IMR-90 (cell line): ENCODE results near the gene DRD4. TPM values are rescaled to one million over a fixed set of nuclear protein-coding genes. Genes with fewer than 3 reads are reported as not detected.

Experiments used
- ATAC-seq: fragments of 200-7000 bp; cut with Tn5 transposase; 2 replicates; pipeline ENCODE4 v1.9.1; 2020; ENCODE audit warnings: low read depth, mild to moderate bottlenecking, moderate library complexity
- BruUV-seq: library from RNA; stranded (reverse); fragments of 400-500 nt; replicated peaks from 2 replicates; lab custom pipeline; 2021; lab: Mats Ljungman, UMichigan
- CTCF ChIA-PET: fragments of 300-600 bp; formaldehyde crosslinking; extraction: SDS; loops from one replicate; lab custom pipeline; 2021; ENCODE audit warnings: antibody characterized with exemption; lab: Yijun Ruan, JAX
- POLR2A ChIA-PET: fragments of 300-600 bp; sonication (Branson Sonifier 250); formaldehyde crosslinking; loops from one replicate; lab custom pipeline; 2022; ENCODE audit warnings: antibody characterized with exemption; ENCODE audit not compliant: unreplicated experiment; lab: Charles Lee
- DNase-seq: peaks from one replicate; pipeline ENCODE4 v3.0.0; 2013
- H2AFZ ChIP-seq: replicated peaks from 2 replicates; pipeline ENCODE3; 2013; ENCODE audit warnings: low read length, mild to moderate bottlenecking; ENCODE audit not compliant: poor library complexity
- H2AK5ac ChIP-seq: 2 replicates; pipeline ENCODE4 v1.6.1; 2013; ENCODE audit warnings: low read depth, low read length, inconsistent platforms
- H2AK9ac ChIP-seq: replicated peaks from 2 replicates; pipeline ENCODE3; 2013; ENCODE audit warnings: mild to moderate bottlenecking, low read depth, low read length, moderate library complexity; ENCODE audit not compliant: poor library complexity
- H2BK120ac ChIP-seq: 2 replicates; pipeline ENCODE4 v1.6.1; 2013; ENCODE audit warnings: low read depth, low read length, inconsistent platforms
- H2BK15ac ChIP-seq: 3 replicates; pipeline ENCODE4 v1.6.1; 2013; ENCODE audit warnings: low read depth, low read length, inconsistent platforms
- H2BK20ac ChIP-seq: 2 replicates; pipeline ENCODE4 v1.6.1; 2013; ENCODE audit warnings: low read depth, mild to moderate bottlenecking, inconsistent platforms, low read length, moderate library complexity
- H2BK5ac ChIP-seq: 2 replicates; pipeline ENCODE4 v1.6.1; 2013; ENCODE audit warnings: mild to moderate bottlenecking, low read depth, low read length, inconsistent platforms; ENCODE audit not compliant: poor library complexity, severe bottlenecking
- H3K14ac ChIP-seq: replicated peaks from 2 replicates; pipeline ENCODE4 v1.6.1; 2013; ENCODE audit warnings: low read depth, low read length, inconsistent platforms
- H3K18ac ChIP-seq: 2 replicates; pipeline ENCODE4 v1.6.1; 2013; ENCODE audit warnings: low read depth, low read length, control low read depth
- H3K23ac ChIP-seq: 2 replicates; pipeline ENCODE4 v1.6.1; 2013; ENCODE audit warnings: low read depth, low read length, inconsistent platforms
- H3K27ac ChIP-seq: 2 replicates; pipeline ENCODE4 v1.5.1; 2013; ENCODE audit warnings: mild to moderate bottlenecking, control low read depth, low read length; ENCODE audit not compliant: insufficient read depth
- H3K27me3 ChIP-seq: 2 replicates; pipeline ENCODE4 v1.6.1; 2013; ENCODE audit warnings: low read length; ENCODE audit not compliant: control insufficient read depth, insufficient read depth
- H3K36me3 ChIP-seq: 2 replicates; pipeline ENCODE4 v1.6.1; 2013; ENCODE audit warnings: low read length, mixed read lengths; ENCODE audit not compliant: control insufficient read depth, insufficient read depth
- H3K4ac ChIP-seq: 2 replicates; pipeline ENCODE4 v1.6.1; 2013; ENCODE audit warnings: low read depth, low read length, inconsistent platforms
- H3K4me1 ChIP-seq: 2 replicates; pipeline ENCODE4 v1.6.1; 2013; ENCODE audit warnings: low read length, mixed read lengths; ENCODE audit not compliant: control insufficient read depth, insufficient read depth
- H3K4me2 ChIP-seq: 2 replicates; pipeline ENCODE4 v1.6.1; 2013; ENCODE audit warnings: low read depth, mild to moderate bottlenecking, control low read depth, low read length, moderate library complexity
- H3K4me3 ChIP-seq: 2 replicates; pipeline ENCODE4 v1.5.1; 2013; ENCODE audit warnings: low read depth, mild to moderate bottlenecking, control low read depth, low read length, moderate library complexity; ENCODE audit not compliant: insufficient read depth
- H3K56ac ChIP-seq: 2 replicates; pipeline ENCODE4 v1.6.1; 2013; ENCODE audit warnings: low read length, inconsistent platforms; ENCODE audit not compliant: insufficient read depth; ENCODE audit errors: extremely low read depth
- H3K79me1 ChIP-seq, 2 experiments: 2 replicates each; pipeline ENCODE4 v1.6.1; 2013; ENCODE audit warnings: low read length in 2 of 2, inconsistent platforms in 1 of 2, low read depth in 1 of 2
- H3K9ac ChIP-seq: 2 replicates; pipeline ENCODE4 v1.6.1; 2013; ENCODE audit warnings: low read depth, low read length, control low read depth
- H3K9me1 ChIP-seq: 2 replicates; pipeline ENCODE4 v1.6.1; 2013; ENCODE audit warnings: low read length, inconsistent platforms; ENCODE audit not compliant: insufficient read depth
- H3K9me3 ChIP-seq: 2 replicates; pipeline ENCODE4 v1.6.1; 2013; ENCODE audit warnings: low read length; ENCODE audit not compliant: control insufficient read depth, insufficient read depth
- H4K20me1 ChIP-seq: 2 replicates; pipeline ENCODE4 v1.6.1; 2013; ENCODE audit warnings: low read length, inconsistent platforms; ENCODE audit not compliant: insufficient read depth
- H4K5ac ChIP-seq: 2 replicates; pipeline ENCODE4 v1.6.1; 2013; ENCODE audit warnings: mild to moderate bottlenecking, low read depth, low read length, control low read depth
- H4K8ac ChIP-seq, 2 experiments: 2 replicates each; pipeline ENCODE4 v1.6.1; 2013; ENCODE audit warnings: low read depth in 2 of 2, low read length in 2 of 2, control low read depth in 1 of 2, inconsistent platforms in 1 of 2
- H4K91ac ChIP-seq: 2 replicates; pipeline ENCODE4 v1.6.1; 2013; ENCODE audit warnings: low read depth, low read length, inconsistent platforms; ENCODE audit not compliant: insufficient read depth
- CHD1 ChIP-seq: IDR thresholded peaks from 2 replicates; pipeline ENCODE4 v1.6.1; 2012; ENCODE audit warnings: low read depth, low read length, improper control_type of control experiment
- CTCF ChIP-seq: conservative IDR thresholded peaks from 2 replicates; pipeline ENCODE4 v1.5.1; 2012; ENCODE audit warnings: mild to moderate bottlenecking, low read depth, low read length, improper control_type of control experiment
- FOS ChIP-seq: fragments of 150-350 bp; IDR thresholded peaks from 2 replicates; pipeline ENCODE4 v1.6.1; 2016; ENCODE audit warnings: low read depth, low read length
- NFE2L2 ChIP-seq: fragments of 150-350 bp; IDR thresholded peaks from 2 replicates; pipeline ENCODE4 v1.6.1; 2016; ENCODE audit warnings: low read depth, mild to moderate bottlenecking, low read length
- RAD21 ChIP-seq: IDR thresholded peaks from 2 replicates; pipeline ENCODE4 v1.6.1; 2012; ENCODE audit warnings: low read length, improper control_type of control experiment
- SMC3 ChIP-seq: fragments of 150-350 bp; IDR thresholded peaks from 2 replicates; pipeline ENCODE4 v1.6.1; 2016; ENCODE audit warnings: low read depth, mild to moderate bottlenecking, antibody characterized with exemption, low read length, moderate library complexity
- WGBS, 2 experiments: methylation state at CpG; one replicate each; pipeline versions ENCODE4 v1.1.5 to v1.1.7; 2013; ENCODE audit warnings: missing lambda C conversion rate in 2 of 2; ENCODE audit not compliant: insufficient read length in 1 of 2; ENCODE audit errors: extremely low coverage in 2 of 2; 5-methylcytosine and 5-hydroxymethylcytosine counted together
- dilution Hi-C: fragments of 300-500 bp; cut with HindIII; formaldehyde crosslinking; loops from one replicate; pipeline ENCODE4 v1.14.3; 2018; ENCODE audit warnings: low sequenced_read_pairs; ENCODE audit not compliant: unreplicated experiment
- in situ Hi-C: fragments of 300-500 bp; cut with MboI; formaldehyde crosslinking; loops from 3 replicates; pipeline ENCODE4 v1.14.3; 2019; ENCODE audit warnings: low sequenced_read_pairs, inconsistent platforms, mixed read lengths
- intact Hi-C: fragments of 100-400 bp; cut with micrococcal nuclease; formaldehyde crosslinking; loops from 2 replicates; pipeline ENCODE4 v1.10.0; 2022
- polyA plus RNA-seq, 3 experiments: library from polyadenylated mRNA; depleted of rRNA; stranded (reverse); fragments of >200 nt; gene quantifications; 2 replicates each; pipeline ENCODE4 v1.2.3, GENCODE V29; 2012; ENCODE audit warnings: low replicate concordance in 1 of 3
- total RNA-seq: library from RNA; depleted of rRNA; stranded (reverse); fragments of >200 nt; gene quantifications from 2 replicates; pipeline ENCODE4 v1.2.3, GENCODE V29; 2012
- TF ChIP-seq, protein P1 (sequence below): fragments of 150-350 bp; IDR thresholded peaks from 2 replicates; pipeline ENCODE4 v1.6.1; 2017; ENCODE audit warnings: mild to moderate bottlenecking, antibody characterized with exemption, low read length, low read depth

DRD4 gene
- total and polyA plus RNA-seq, 2 of the 4 experiments (the other 2 are of a cell fraction), result not detected

GRCh38 chr11:646214-646613 lies 9.1 kb downstream of the DRD4 start:
- no peaks in the 10 kb centered on the region for H3K27me3 ChIP-seq
- no peak overlapping the region for H2AK9ac ChIP-seq
- BruUV-seq, result no TSS peak
- in situ Hi-C loops (no loop called here), intact Hi-C loops (no loop called here), dilution Hi-C loops (no loop called here)
- H2BK20ac ChIP-seq, result no peak overlapping the region
- H4K91ac ChIP-seq, result no peak overlapping the region
- no CpG with 5 or more reads among the region's 14 CpGs for WGBS, 2 experiments
- no peak overlapping the region for H3K4me3 ChIP-seq
- peaks cover 3% of the 10 kb centered on the region for H3K4me1 ChIP-seq
- no peak overlapping the region for H4K8ac ChIP-seq
- peaks cover 29% of the 10 kb centered on the region for H3K36me3 ChIP-seq
- ChIA-PET CTCF (no interaction called here), POLR2A (no interaction called here)
- no peak overlapping the region for H2BK15ac ChIP-seq
- no peak overlapping the region for H3K4ac ChIP-seq
- no peaks in the 10 kb centered on the region for H3K9me1 ChIP-seq
- H3K79me1 ChIP-seq, result no peaks in the 10 kb centered on the region; a peak in 1 of 4 replicates
- H3K56ac ChIP-seq, result no peak overlapping the region
- H2AFZ ChIP-seq, result no peak overlapping the region
- no peak overlapping the region for H2BK120ac ChIP-seq
- H3K9me3 ChIP-seq, result no peaks in the 10 kb centered on the region
- no peak overlapping the region for H2AK5ac ChIP-seq
- H3K4me2 ChIP-seq, result no peak overlapping the region
- H3K18ac ChIP-seq, result no peak overlapping the region
- no peak overlapping the region for H2BK5ac ChIP-seq
- no peak overlapping the region for H4K5ac ChIP-seq
- TF ChIP-seq RAD21, result no peak
- TF ChIP-seq, protein P1, sequence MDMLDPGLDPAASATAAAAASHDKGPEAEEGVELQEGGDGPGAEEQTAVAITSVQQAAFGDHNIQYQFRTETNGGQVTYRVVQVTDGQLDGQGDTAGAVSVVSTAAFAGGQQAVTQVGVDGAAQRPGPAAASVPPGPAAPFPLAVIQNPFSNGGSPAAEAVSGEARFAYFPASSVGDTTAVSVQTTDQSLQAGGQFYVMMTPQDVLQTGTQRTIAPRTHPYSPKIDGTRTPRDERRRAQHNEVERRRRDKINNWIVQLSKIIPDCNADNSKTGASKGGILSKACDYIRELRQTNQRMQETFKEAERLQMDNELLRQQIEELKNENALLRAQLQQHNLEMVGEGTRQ, result no peak
- no peak for TF ChIP-seq CHD1
- TF ChIP-seq NFE2L2, result no peak
- no peak for TF ChIP-seq FOS
- TF ChIP-seq SMC3, result no peak
- TF ChIP-seq CTCF, result no peak
- H3K14ac ChIP-seq, result no peak overlapping the region
- ATAC-seq (no peak), DNase-seq (no peak)
- H4K20me1 ChIP-seq, result peaks cover 6% of the 10 kb centered on the region; the same call in 1 of the 2 replicates
- no peak overlapping the region for H3K27ac ChIP-seq
- H3K9ac ChIP-seq, result no peak overlapping the region
- no peak overlapping the region for H3K23ac ChIP-seq
